ENCODE data around the gene RDX. TPM values are rescaled to one million over a fixed set of nuclear protein-coding genes. Genes with fewer than 3 reads are reported as not detected.
A peak's percentile ranks its signal among the peaks of the same experiment; 100 is the strongest.

Gene RDX
- total RNA-seq, 1 donor from 2014 or later = 132 TPM

- Histone ChIP-seq H3K4me3 (ENCODE audit: insufficient read depth, low read depth, low read length) (no peak overlapping the region), H4K20me1 (ENCODE audit: insufficient read depth, low read length) (no peaks in the 10 kb centered on the region), H3K9ac (ENCODE audit: low read length) (no peak overlapping the region), H3K27ac (ENCODE audit: low read depth, low read length) (no peak overlapping the region), H3K27me3 (ENCODE audit: insufficient read depth, low read length) (no peaks in the 10 kb centered on the region), H3K79me2 (ENCODE audit: insufficient read depth, low read length) (no peaks in the 10 kb centered on the region), H3K9me3 (ENCODE audit: insufficient read depth, low read depth, low read length) (no peaks in the 10 kb centered on the region), H3K4me1 (ENCODE audit: insufficient read depth, low read length) (peaks cover 7% of the 10 kb centered on the region), H3K36me3 (ENCODE audit: insufficient read depth, low read length) (no peaks in the 10 kb centered on the region), H3K4me2 (ENCODE audit: low read length) (no peak overlapping the region), H2AFZ (ENCODE audit: low read depth, low read length) (no peak overlapping the region)
- no peak overlapping the region for H3K27ac Mint-ChIP-seq (ENCODE audit: unreplicated experiment)
- DNase-seq (ENCODE audit: low read depth) (peak; percentile 60), FAIRE-seq (no peak)
- no peak for TF ChIP-seq EZH2 (IDR thresholded peaks at IDR 0.05; ENCODE audit: insufficient read depth, low read length)
- TF ChIP-seq, protein P1, sequence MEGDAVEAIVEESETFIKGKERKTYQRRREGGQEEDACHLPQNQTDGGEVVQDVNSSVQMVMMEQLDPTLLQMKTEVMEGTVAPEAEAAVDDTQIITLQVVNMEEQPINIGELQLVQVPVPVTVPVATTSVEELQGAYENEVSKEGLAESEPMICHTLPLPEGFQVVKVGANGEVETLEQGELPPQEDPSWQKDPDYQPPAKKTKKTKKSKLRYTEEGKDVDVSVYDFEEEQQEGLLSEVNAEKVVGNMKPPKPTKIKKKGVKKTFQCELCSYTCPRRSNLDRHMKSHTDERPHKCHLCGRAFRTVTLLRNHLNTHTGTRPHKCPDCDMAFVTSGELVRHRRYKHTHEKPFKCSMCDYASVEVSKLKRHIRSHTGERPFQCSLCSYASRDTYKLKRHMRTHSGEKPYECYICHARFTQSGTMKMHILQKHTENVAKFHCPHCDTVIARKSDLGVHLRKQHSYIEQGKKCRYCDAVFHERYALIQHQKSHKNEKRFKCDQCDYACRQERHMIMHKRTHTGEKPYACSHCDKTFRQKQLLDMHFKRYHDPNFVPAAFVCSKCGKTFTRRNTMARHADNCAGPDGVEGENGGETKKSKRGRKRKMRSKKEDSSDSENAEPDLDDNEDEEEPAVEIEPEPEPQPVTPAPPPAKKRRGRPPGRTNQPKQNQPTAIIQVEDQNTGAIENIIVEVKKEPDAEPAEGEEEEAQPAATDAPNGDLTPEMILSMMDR (IDR thresholded peaks at IDR 0.05; ENCODE audit: insufficient read depth, low read depth, low read length) = no peak
- H3K27me3 Mint-ChIP-seq (ENCODE audit: low read depth, unreplicated experiment) = no peaks in the 10 kb centered on the region
- H3K9me3 Mint-ChIP-seq (ENCODE audit: unreplicated experiment) = no peaks in the 10 kb centered on the region
- H3K36me3 Mint-ChIP-seq (ENCODE audit: low read depth, unreplicated experiment) = no peaks in the 10 kb centered on the region
- H3K4me3 Mint-ChIP-seq (ENCODE audit: unreplicated experiment) = no peak overlapping the region
- H3K4me1 Mint-ChIP-seq (ENCODE audit: low read depth, unreplicated experiment) = peaks cover 6% of the 10 kb centered on the region
Observed at GRCh38 chr11:110317516-110317932, 21.1 kb upstream of the RDX start.

DNA sequence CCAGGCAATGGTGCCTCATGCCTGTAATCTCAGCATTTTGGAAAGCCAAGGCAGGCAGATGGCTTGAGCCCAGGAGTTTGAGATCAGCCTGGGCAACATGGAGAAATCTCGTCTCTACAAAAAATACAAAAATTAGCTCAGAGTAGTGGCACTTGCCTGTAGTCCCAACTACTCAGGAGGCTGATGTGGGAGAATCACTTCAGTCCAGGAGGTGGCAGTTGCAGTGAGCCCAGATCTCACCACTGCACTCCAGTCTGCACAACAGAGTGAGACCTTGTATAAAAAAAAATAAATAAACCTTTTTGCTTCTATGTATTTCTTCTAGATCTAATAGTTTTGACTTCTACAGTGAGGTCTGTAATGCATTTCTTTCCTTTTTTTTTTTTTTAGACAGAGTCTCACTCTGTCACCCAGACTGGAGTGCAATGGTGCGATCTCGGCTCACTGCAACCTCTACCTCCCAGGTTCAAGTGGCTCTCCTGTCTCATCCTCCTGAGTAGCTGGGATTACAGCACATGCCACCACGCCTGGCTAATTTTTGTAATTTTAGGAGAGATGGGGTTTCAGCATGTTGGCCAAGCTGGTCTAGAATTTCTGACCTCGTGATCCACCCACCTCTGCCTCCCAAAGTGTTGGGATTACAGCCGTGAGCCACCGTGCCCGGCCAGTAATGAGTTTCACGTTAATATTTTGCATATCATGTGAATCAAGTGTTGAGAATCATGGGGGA, 18.1 kb upstream of the RDX start:
- H3K4me3 Mint-ChIP-seq (ENCODE audit: unreplicated experiment) = no peak overlapping the region
- H3K27ac Mint-ChIP-seq (ENCODE audit: unreplicated experiment) = no peak overlapping the region
- Histone ChIP-seq H3K36me3 (ENCODE audit: insufficient read depth, low read length) (no peaks in the 10 kb centered on the region), H4K20me1 (ENCODE audit: insufficient read depth, low read length) (no peaks in the 10 kb centered on the region), H3K27me3 (ENCODE audit: insufficient read depth, low read length) (no peaks in the 10 kb centered on the region), H3K4me1 (ENCODE audit: insufficient read depth, low read length) (peaks cover 12% of the 10 kb centered on the region), H3K27ac (ENCODE audit: low read depth, low read length) (no peak overlapping the region), H3K9me3 (ENCODE audit: insufficient read depth, low read depth, low read length) (no peaks in the 10 kb centered on the region), H3K79me2 (ENCODE audit: insufficient read depth, low read length) (no peaks in the 10 kb centered on the region), H2AFZ (ENCODE audit: low read depth, low read length) (no peak overlapping the region), H3K4me3 (ENCODE audit: insufficient read depth, low read depth, low read length) (no peak overlapping the region), H3K9ac (ENCODE audit: low read length) (no peak overlapping the region), H3K4me2 (ENCODE audit: low read length) (no peak overlapping the region)
- no peaks in the 10 kb centered on the region for H3K9me3 Mint-ChIP-seq (ENCODE audit: unreplicated experiment)
- no peak for DNase-seq (ENCODE audit: low read depth)
- FAIRE-seq = no peak
- no peaks in the 10 kb centered on the region for H3K27me3 Mint-ChIP-seq (ENCODE audit: low read depth, unreplicated experiment)
- H3K4me1 Mint-ChIP-seq (ENCODE audit: low read depth, unreplicated experiment) = peaks cover 10% of the 10 kb centered on the region
- TF ChIP-seq, protein P1 (IDR thresholded peaks at IDR 0.05; ENCODE audit: insufficient read depth, low read depth, low read length) = no peak
- no peak for TF ChIP-seq EZH2 (IDR thresholded peaks at IDR 0.05; ENCODE audit: insufficient read depth, low read length)
- H3K36me3 Mint-ChIP-seq (ENCODE audit: low read depth, unreplicated experiment) = no peaks in the 10 kb centered on the region

- Mint-ChIP-seq H3K27ac (ENCODE audit: unreplicated experiment) (no peak overlapping the region), H3K4me1 (ENCODE audit: low read depth, unreplicated experiment) (peaks cover 12% of the 10 kb centered on the region), H3K36me3 (ENCODE audit: low read depth, unreplicated experiment) (no peaks in the 10 kb centered on the region), H3K4me3 (ENCODE audit: unreplicated experiment) (no peak overlapping the region), H3K27me3 (ENCODE audit: low read depth, unreplicated experiment) (no peaks in the 10 kb centered on the region), H3K9me3 (ENCODE audit: unreplicated experiment) (no peaks in the 10 kb centered on the region)
- no peaks in the 10 kb centered on the region for H3K27me3 ChIP-seq (ENCODE audit: insufficient read depth, low read length)
- no peak overlapping the region for H3K4me2 ChIP-seq (ENCODE audit: low read length)
- H4K20me1 ChIP-seq (ENCODE audit: insufficient read depth, low read length) = no peaks in the 10 kb centered on the region
- no peak overlapping the region for H3K9ac ChIP-seq (ENCODE audit: low read length)
- no peak overlapping the region for H3K4me3 ChIP-seq (ENCODE audit: insufficient read depth, low read depth, low read length)
- no peaks in the 10 kb centered on the region for H3K79me2 ChIP-seq (ENCODE audit: insufficient read depth, low read length)
- no peak for DNase-seq (ENCODE audit: low read depth)
- H3K36me3 ChIP-seq (ENCODE audit: insufficient read depth, low read length) = no peaks in the 10 kb centered on the region
- no peak for FAIRE-seq
- peak overlapping the region; percentile 19 for H2AFZ ChIP-seq (ENCODE audit: low read depth, low read length)
- no peak for TF ChIP-seq EZH2 (IDR thresholded peaks at IDR 0.05; ENCODE audit: insufficient read depth, low read length)
- TF ChIP-seq, protein P1 (IDR thresholded peaks at IDR 0.05; ENCODE audit: insufficient read depth, low read depth, low read length) = no peak
- peak overlapping the region; percentile 38 for H3K27ac ChIP-seq (ENCODE audit: low read depth, low read length)
- no peaks in the 10 kb centered on the region for H3K9me3 ChIP-seq (ENCODE audit: insufficient read depth, low read depth, low read length)
- H3K4me1 ChIP-seq (ENCODE audit: insufficient read depth, low read length) = peaks cover 11% of the 10 kb centered on the region
Observed at GRCh38 chr11:110312670-110313069, 16.3 kb upstream of the RDX start.

Measured in astrocyte (in vitro differentiated cells and primary cell).